Measurements from ENCODE around the gene WIPF2. TPM values are rescaled to one million over a fixed set of nuclear protein-coding genes. Genes with fewer than 3 reads are reported as not detected.

The WIPF2 gene
- total and polyA plus RNA-seq, 2 of the 8 experiments (the other 6 are each of a cell fraction or from before 2014, with no cell fraction given), result 6.9 to 25.3 TPM

DNA sequence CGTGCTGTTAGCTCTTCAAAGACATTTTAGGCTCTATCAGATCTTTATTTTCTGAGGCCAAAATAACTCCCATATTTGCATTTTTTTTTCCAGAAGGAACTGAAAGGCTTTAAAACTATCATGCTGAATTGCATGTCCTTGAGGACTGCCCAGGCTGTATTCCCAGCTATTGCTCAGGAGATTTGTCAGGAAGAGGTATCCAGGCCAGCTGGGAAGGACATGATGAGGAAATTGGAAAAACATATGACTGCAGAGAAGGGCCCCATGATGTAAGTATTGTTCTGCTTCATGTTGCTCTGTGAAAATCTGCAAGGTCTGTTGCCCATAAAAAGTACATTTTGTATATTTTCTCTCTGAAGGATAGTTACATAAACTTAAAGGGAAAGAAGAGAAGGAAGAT is 74.3 kb downstream of the WIPF2 start:
- H3K4me3 ChIP-seq (ENCODE audit: extremely low read depth in 1 of 4, insufficient read depth in 2 of 4, low read depth in 3 of 4, low read length in 4 of 4), result no peak overlapping the region
- H4K91ac ChIP-seq (replicated peaks; ENCODE audit: insufficient read length, low read length), result no peak overlapping the region
- 89% methylated on average over 1 of the region's 1 CpG; no CpG with 5 or more reads in 1 of the 2 experiments for WGBS, 2 experiments (ENCODE audit: extremely low coverage in 1 of 2, insufficient coverage in 1 of 2, insufficient read length in 1 of 2, insufficient replicate concordance in 2 of 2, low coverage in 1 of 2, low lambda C conversion rate in 2 of 2, missing lambda C conversion rate in 1 of 2)
- no peak for TF ChIP-seq BCL11A (IDR thresholded peaks at IDR 0.05; ENCODE audit: low read depth in 2 of 2, low read length in 2 of 2)
- no peak for TF ChIP-seq SAP30 (IDR thresholded peaks at IDR 0.05; ENCODE audit: insufficient read depth, insufficient replicate concordance, low read length)
- TF ChIP-seq SP4 (IDR thresholded peaks at IDR 0.05; ENCODE audit: low read length), result no peak
- TF ChIP-seq FOSL1 (IDR thresholded peaks at IDR 0.05; ENCODE audit: insufficient read depth, low read depth, low read length), result no peak
- TF ChIP-seq SUZ12 (IDR thresholded peaks at IDR 0.05; ENCODE audit: low read length), result no peak
- no peak for TF ChIP-seq JUN (IDR thresholded peaks at IDR 0.05; ENCODE audit: low read depth, low read length)
- no peak for TF ChIP-seq MAFK (IDR thresholded peaks at IDR 0.05; ENCODE audit: low read depth, low read length)
- no peak for TF ChIP-seq POLR2AphosphoS5 (IDR thresholded peaks at IDR 0.05; ENCODE audit: low read depth, low read length)
- H2AK5ac ChIP-seq (ENCODE audit: low read depth, low read length), result no peak overlapping the region
- H3K27ac ChIP-seq (ENCODE audit: low read depth, low read length), result no peak overlapping the region
- no peak overlapping the region for H2BK120ac ChIP-seq (replicated peaks; ENCODE audit: low read depth, low read length)
- H4K5ac ChIP-seq (ENCODE audit: insufficient read length, low read depth, low read length), result no peak overlapping the region
- no peak overlapping the region for H3K4me2 ChIP-seq (ENCODE audit: insufficient read depth in 1 of 2, low read depth in 2 of 2, low read length in 2 of 2)
- H2BK12ac ChIP-seq (ENCODE audit: low read depth, low read length), result no peak overlapping the region
- H4K8ac ChIP-seq (ENCODE audit: extremely low read depth, insufficient read depth, low read length), result no peak overlapping the region
- no peaks in the 10 kb centered on the region for H3K23me2 ChIP-seq (ENCODE audit: low read depth, low read length)
- H3K23ac ChIP-seq (ENCODE audit: insufficient read length), result no peak overlapping the region
- H3K79me1 ChIP-seq (ENCODE audit: low read depth, low read length), result no peaks in the 10 kb centered on the region; the same call in 1 of the 2 replicates
- H2BK20ac ChIP-seq (ENCODE audit: low read length), result no peak overlapping the region
- no peak overlapping the region for H2BK5ac ChIP-seq (ENCODE audit: low read depth, low read length)
- peaks cover 0 to 9% (median 7%) of the 10 kb centered on the region in 4 experiments; a peak in 5 of 7 replicates for H3K4me1 ChIP-seq (replicated peaks in 1 of 4; ENCODE audit: control insufficient read depth in 3 of 4, insufficient read depth in 4 of 4, low read length in 3 of 4)
- no peak overlapping the region for H2BK15ac ChIP-seq (ENCODE audit: low read length)
- H3K36me3 ChIP-seq (ENCODE audit: control insufficient read depth in 2 of 4, insufficient read depth in 4 of 4, low read length in 3 of 4), result peaks cover 32 to 86% (median 67%) of the 10 kb centered on the region in 4 experiments
- H4K20me1 ChIP-seq (replicated peaks in 1 of 2; ENCODE audit: control insufficient read depth in 1 of 2, insufficient read depth in 2 of 2, low read length in 2 of 2), result peaks cover 3 to 8% of the 10 kb centered on the region in 2 experiments
- H3K56ac ChIP-seq (replicated peaks; ENCODE audit: insufficient read length, low read depth, low read length), result no peak overlapping the region
- peaks cover 6 to 39% of the 10 kb centered on the region in 2 experiments; a peak in 3 of 4 replicates for H3K79me2 ChIP-seq (ENCODE audit: control insufficient read depth in 1 of 2, insufficient read depth in 2 of 2, low read length in 2 of 2)
- H2AFZ ChIP-seq (ENCODE audit: low read length), result no peak overlapping the region
- no peak overlapping the region for H3K4ac ChIP-seq (replicated peaks; ENCODE audit: insufficient read length, low read depth, low read length)
- DNase-seq (ENCODE audit: low read depth in 1 of 2, low spot score in 2 of 2) (no peak), FAIRE-seq (no peak)
- no peak overlapping the region for H3K18ac ChIP-seq (ENCODE audit: extremely low read depth, low read length)
- CTCF ChIA-PET (ENCODE audit: partially characterized antibody), result interaction anchor here (0.6 to 4.2 kb wide), 12 partner anchors 10 to 326 kb away, joined by 3 to 25 read pairs (median 6); no protein-coding TSS in a partner anchor
- no peaks in the 10 kb centered on the region for H3K27me3 ChIP-seq (replicated peaks in 1 of 4; ENCODE audit: control insufficient read depth in 3 of 4, extremely low read depth in 1 of 4, insufficient read depth in 3 of 4, low read length in 3 of 4)
- POLR2A ChIA-PET (ENCODE audit: partially characterized antibody), result interaction anchor here (0.7 to 31.2 kb wide), 9 partner anchors 3 to 184 kb away, joined by 3 to 570 read pairs (median 5); partner anchors contain the start of genes CDC6, GJD3, RARA and WIPF2
- H3K14ac ChIP-seq (ENCODE audit: insufficient read length), result no peak overlapping the region
- H3K9me3 ChIP-seq (ENCODE audit: insufficient read depth in 2 of 2, low read depth in 1 of 2, low read length in 1 of 2), result no peaks in the 10 kb centered on the region
- H3K9ac ChIP-seq (replicated peaks in 1 of 4; ENCODE audit: extremely low read depth in 1 of 4, low read depth in 3 of 4, low read length in 3 of 4), result no peak overlapping the region
